Activated naive CD4-positive, alpha-beta T cell treated with anti-CD3 and anti-CD28 coated beads, Interleukin-2, amount 50 U/mL, for 24 hours (primary cell): ENCODE measurements around the gene RFX2.
"Not testable (repeated sequence)": the region's sequence is repeated elsewhere in the genome, so short reads cannot be mapped to it uniquely, and the experiment has no call there.

Source experiments
- H3K27ac Mint-ChIP-seq: one replicate; pipeline ENCODE4 v1.8.0; 2021; ENCODE audit warnings: mild to moderate bottlenecking, mixed read lengths
- H3K27me3 Mint-ChIP-seq: one replicate; pipeline ENCODE4 v1.8.0; 2021; ENCODE audit warnings: mixed read lengths
- H3K36me3 Mint-ChIP-seq: one replicate; pipeline ENCODE4 v1.8.0; 2021; ENCODE audit warnings: mixed read lengths
- H3K4me1 Mint-ChIP-seq: one replicate; pipeline ENCODE4 v1.8.0; 2021; ENCODE audit warnings: mixed read lengths
- H3K4me3 Mint-ChIP-seq: one replicate; pipeline ENCODE4 v1.8.0; 2021; ENCODE audit warnings: mild to moderate bottlenecking, mixed read lengths
- H3K9me3 Mint-ChIP-seq: one replicate; pipeline ENCODE4 v1.8.0; 2021; ENCODE audit warnings: mixed read lengths

Gene RFX2

GRCh38 chr19:5992756-5993155, 117.5 kb downstream of the RFX2 start:
- Mint-ChIP-seq H3K36me3 (no peaks in the 10 kb centered on the region), H3K27ac (no peak overlapping the region), H3K9me3 (no peaks in the 10 kb centered on the region), H3K27me3 (no peaks in the 10 kb centered on the region), H3K4me3 (no peak overlapping the region), H3K4me1 (peaks cover under 1% of the 10 kb centered on the region)

- H3K4me1 Mint-ChIP-seq: peaks cover 9% of the 10 kb centered on the region
- H3K27me3 Mint-ChIP-seq: no peaks in the 10 kb centered on the region
Observed at GRCh38 chr19:5991244-5991838, 119.0 kb downstream of the RFX2 start.

GRCh38 chr19:5990289-5990797, 120.0 kb downstream of the RFX2 start:
- Mint-ChIP-seq H3K27me3 (no peaks in the 10 kb centered on the region), H3K9me3 (no peaks in the 10 kb centered on the region), H3K4me1 (peaks cover 9% of the 10 kb centered on the region), H3K36me3 (no peaks in the 10 kb centered on the region), H3K27ac (no peak overlapping the region), H3K4me3 (peak overlapping the region; percentile 58)

More at GRCh38 chr19:5991244-5991838, 119.0 kb downstream of the RFX2 start:
- H3K36me3 Mint-ChIP-seq: no peaks in the 10 kb centered on the region
- no peak overlapping the region for H3K27ac Mint-ChIP-seq
- H3K4me3 Mint-ChIP-seq: no peak overlapping the region
- no peaks in the 10 kb centered on the region for H3K9me3 Mint-ChIP-seq

GRCh38 chr19:5989388-5990074, 120.8 kb downstream of the RFX2 start:
- H3K9me3 Mint-ChIP-seq: no peaks in the 10 kb centered on the region
- no peak overlapping the region for H3K27ac Mint-ChIP-seq
- no peak overlapping the region for H3K4me3 Mint-ChIP-seq

GRCh38 chr19:5988517-5989387, 121.5 kb downstream of the RFX2 start:
- H3K36me3 Mint-ChIP-seq: no peaks in the 10 kb centered on the region
- H3K9me3 Mint-ChIP-seq: no peaks in the 10 kb centered on the region
- H3K27ac Mint-ChIP-seq: no peak overlapping the region
- no peaks in the 10 kb centered on the region for H3K27me3 Mint-ChIP-seq
- H3K4me1 Mint-ChIP-seq: peaks cover 9% of the 10 kb centered on the region
- H3K4me3 Mint-ChIP-seq: no peak overlapping the region

More at GRCh38 chr19:5989388-5990074, 120.8 kb downstream of the RFX2 start:
- Mint-ChIP-seq H3K4me1 (peaks cover 9% of the 10 kb centered on the region), H3K27me3 (no peaks in the 10 kb centered on the region), H3K36me3 (no peaks in the 10 kb centered on the region)

GRCh38 chr19:5987077-5987818, 123.1 kb downstream of the RFX2 start:
- Mint-ChIP-seq H3K27me3 (no peaks in the 10 kb centered on the region), H3K4me3 (peak overlapping the region; percentile 73), H3K9me3 (no peaks in the 10 kb centered on the region), H3K36me3 (no peaks in the 10 kb centered on the region), H3K27ac (no peak overlapping the region), H3K4me1 (peaks cover 16% of the 10 kb centered on the region)

- not testable (repeated sequence) for H3K27ac Mint-ChIP-seq, H3K9me3 Mint-ChIP-seq, H3K36me3 Mint-ChIP-seq, H3K27me3 Mint-ChIP-seq, H3K4me3 Mint-ChIP-seq
- H3K4me1 Mint-ChIP-seq: peaks cover 16% of the 10 kb centered on the region
Observed at GRCh38 chr19:5985837-5986236, 124.5 kb downstream of the RFX2 start.

GRCh38 chr19:5985098-5985783, 125.1 kb downstream of the RFX2 start:
- no peaks in the 10 kb centered on the region for H3K36me3 Mint-ChIP-seq
- H3K4me3 Mint-ChIP-seq: no peak overlapping the region
- H3K27ac Mint-ChIP-seq: no peak overlapping the region
- H3K9me3 Mint-ChIP-seq: no peaks in the 10 kb centered on the region
- peaks cover 16% of the 10 kb centered on the region for H3K4me1 Mint-ChIP-seq
- H3K27me3 Mint-ChIP-seq: no peaks in the 10 kb centered on the region

GRCh38 chr19:5984600-5984999, 125.7 kb downstream of the RFX2 start:
- no peaks in the 10 kb centered on the region for H3K27me3 Mint-ChIP-seq
- no peaks in the 10 kb centered on the region for H3K9me3 Mint-ChIP-seq
- no peak overlapping the region for H3K27ac Mint-ChIP-seq
- peaks cover 21% of the 10 kb centered on the region for H3K4me1 Mint-ChIP-seq
- no peaks in the 10 kb centered on the region for H3K36me3 Mint-ChIP-seq
- no peak overlapping the region for H3K4me3 Mint-ChIP-seq

GRCh38 chr19:5983367-5983955, 126.8 kb downstream of the RFX2 start:
- Mint-ChIP-seq H3K36me3 (no peaks in the 10 kb centered on the region), H3K9me3 (no peaks in the 10 kb centered on the region), H3K4me3 (no peak overlapping the region), H3K27ac (no peak overlapping the region), H3K27me3 (no peaks in the 10 kb centered on the region), H3K4me1 (peaks cover 29% of the 10 kb centered on the region)

GRCh38 chr19:5978606-5979552, 131.4 kb downstream of the RFX2 start:
- Mint-ChIP-seq H3K4me3 (peak overlapping the region; percentile 98), H3K36me3 (peaks cover 4% of the 10 kb centered on the region), H3K4me1 (peaks cover 56% of the 10 kb centered on the region), H3K9me3 (no peaks in the 10 kb centered on the region), H3K27me3 (no peaks in the 10 kb centered on the region), H3K27ac (peak overlapping the region; percentile 96)

GRCh38 chr19:5977785-5978605, 132.3 kb downstream of the RFX2 start, which contains the start of gene RANBP3:
Gene RANBP3 (minus strand): TSS chr19:5978140. CDS start chr19:5978082, 58 bp downstream.
- Mint-ChIP-seq H3K27ac (peak within 1 kb of the TSS; percentile 96), H3K4me1 (peaks cover 58% of the 10 kb centered on the region), H3K27me3 (no peaks in the 10 kb centered on the region), H3K9me3 (no peaks in the 10 kb centered on the region), H3K4me3 (peak within 1 kb of the TSS; percentile 98), H3K36me3 (peaks cover 4% of the 10 kb centered on the region)
